Measurements from ENCODE around the gene ZNF677.
A peak's percentile ranks its signal among the peaks of the same experiment; 100 is the strongest.

DNA sequence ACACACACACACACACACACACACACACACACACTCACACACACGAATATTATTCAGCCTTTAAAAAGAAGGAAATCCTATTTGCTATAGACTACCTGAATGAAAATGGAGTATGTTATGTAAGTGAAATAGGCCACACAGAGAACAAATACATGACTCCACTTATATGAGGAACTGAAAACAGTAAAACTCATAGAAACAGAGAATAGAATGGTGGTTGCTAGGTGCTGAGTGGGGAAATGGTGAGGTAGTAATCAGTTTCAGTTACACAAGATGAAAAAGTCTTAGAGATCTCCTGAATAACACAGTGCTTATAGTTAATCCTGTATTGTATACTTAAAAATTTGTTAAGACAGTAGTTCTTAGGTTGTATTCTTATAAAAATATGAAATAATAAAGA is 8.2 kb downstream of the ZNF677 start:
- TF ChIP-seq, protein P1, sequence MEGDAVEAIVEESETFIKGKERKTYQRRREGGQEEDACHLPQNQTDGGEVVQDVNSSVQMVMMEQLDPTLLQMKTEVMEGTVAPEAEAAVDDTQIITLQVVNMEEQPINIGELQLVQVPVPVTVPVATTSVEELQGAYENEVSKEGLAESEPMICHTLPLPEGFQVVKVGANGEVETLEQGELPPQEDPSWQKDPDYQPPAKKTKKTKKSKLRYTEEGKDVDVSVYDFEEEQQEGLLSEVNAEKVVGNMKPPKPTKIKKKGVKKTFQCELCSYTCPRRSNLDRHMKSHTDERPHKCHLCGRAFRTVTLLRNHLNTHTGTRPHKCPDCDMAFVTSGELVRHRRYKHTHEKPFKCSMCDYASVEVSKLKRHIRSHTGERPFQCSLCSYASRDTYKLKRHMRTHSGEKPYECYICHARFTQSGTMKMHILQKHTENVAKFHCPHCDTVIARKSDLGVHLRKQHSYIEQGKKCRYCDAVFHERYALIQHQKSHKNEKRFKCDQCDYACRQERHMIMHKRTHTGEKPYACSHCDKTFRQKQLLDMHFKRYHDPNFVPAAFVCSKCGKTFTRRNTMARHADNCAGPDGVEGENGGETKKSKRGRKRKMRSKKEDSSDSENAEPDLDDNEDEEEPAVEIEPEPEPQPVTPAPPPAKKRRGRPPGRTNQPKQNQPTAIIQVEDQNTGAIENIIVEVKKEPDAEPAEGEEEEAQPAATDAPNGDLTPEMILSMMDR (IDR thresholded peaks at IDR 0.05 in 2 of 3, conservative IDR thresholded peaks at IDR 0.05 in 1 of 3; ENCODE audit: control insufficient read depth in 2 of 3, extremely low read depth in 1 of 3, insufficient read depth in 1 of 3, low read depth in 3 of 3, low read length in 3 of 3): no peak
- TF ChIP-seq, protein P2, sequence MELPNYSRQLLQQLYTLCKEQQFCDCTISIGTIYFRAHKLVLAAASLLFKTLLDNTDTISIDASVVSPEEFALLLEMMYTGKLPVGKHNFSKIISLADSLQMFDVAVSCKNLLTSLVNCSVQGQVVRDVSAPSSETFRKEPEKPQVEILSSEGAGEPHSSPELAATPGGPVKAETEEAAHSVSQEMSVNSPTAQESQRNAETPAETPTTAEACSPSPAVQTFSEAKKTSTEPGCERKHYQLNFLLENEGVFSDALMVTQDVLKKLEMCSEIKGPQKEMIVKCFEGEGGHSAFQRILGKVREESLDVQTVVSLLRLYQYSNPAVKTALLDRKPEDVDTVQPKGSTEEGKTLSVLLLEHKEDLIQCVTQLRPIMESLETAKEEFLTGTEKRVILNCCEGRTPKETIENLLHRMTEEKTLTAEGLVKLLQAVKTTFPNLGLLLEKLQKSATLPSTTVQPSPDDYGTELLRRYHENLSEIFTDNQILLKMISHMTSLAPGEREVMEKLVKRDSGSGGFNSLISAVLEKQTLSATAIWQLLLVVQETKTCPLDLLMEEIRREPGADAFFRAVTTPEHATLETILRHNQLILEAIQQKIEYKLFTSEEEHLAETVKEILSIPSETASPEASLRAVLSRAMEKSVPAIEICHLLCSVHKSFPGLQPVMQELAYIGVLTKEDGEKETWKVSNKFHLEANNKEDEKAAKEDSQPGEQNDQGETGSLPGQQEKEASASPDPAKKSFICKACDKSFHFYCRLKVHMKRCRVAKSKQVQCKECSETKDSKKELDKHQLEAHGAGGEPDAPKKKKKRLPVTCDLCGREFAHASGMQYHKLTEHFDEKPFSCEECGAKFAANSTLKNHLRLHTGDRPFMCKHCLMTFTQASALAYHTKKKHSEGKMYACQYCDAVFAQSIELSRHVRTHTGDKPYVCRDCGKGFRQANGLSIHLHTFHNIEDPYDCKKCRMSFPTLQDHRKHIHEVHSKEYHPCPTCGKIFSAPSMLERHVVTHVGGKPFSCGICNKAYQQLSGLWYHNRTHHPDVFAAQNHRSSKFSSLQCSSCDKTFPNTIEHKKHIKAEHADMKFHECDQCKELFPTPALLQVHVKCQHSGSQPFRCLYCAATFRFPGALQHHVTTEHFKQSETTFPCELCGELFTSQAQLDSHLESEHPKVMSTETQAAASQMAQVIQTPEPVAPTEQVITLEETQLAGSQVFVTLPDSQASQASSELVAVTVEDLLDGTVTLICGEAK (IDR thresholded peaks at IDR 0.05; ENCODE audit: borderline replicate concordance): no peak
- TF ChIP-seq, protein P3, sequence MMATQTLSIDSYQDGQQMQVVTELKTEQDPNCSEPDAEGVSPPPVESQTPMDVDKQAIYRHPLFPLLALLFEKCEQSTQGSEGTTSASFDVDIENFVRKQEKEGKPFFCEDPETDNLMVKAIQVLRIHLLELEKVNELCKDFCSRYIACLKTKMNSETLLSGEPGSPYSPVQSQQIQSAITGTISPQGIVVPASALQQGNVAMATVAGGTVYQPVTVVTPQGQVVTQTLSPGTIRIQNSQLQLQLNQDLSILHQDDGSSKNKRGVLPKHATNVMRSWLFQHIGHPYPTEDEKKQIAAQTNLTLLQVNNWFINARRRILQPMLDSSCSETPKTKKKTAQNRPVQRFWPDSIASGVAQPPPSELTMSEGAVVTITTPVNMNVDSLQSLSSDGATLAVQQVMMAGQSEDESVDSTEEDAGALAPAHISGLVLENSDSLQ (IDR thresholded peaks at IDR 0.05): no peak
- no peak for TF ChIP-seq ZNF274 (IDR thresholded peaks at IDR 0.05; ENCODE audit: insufficient read depth, insufficient read length)
- no peak for TF ChIP-seq EZH2 (IDR thresholded peaks at IDR 0.05; ENCODE audit: borderline replicate concordance, control insufficient read depth, low read depth, low read length)
- TF ChIP-seq CBX5 (IDR thresholded peaks at IDR 0.05; ENCODE audit: low read depth): no peak
- no peak for TF ChIP-seq HCFC1 (IDR thresholded peaks at IDR 0.05; ENCODE audit: low read length)
- no peak for TF ChIP-seq EP300 (IDR thresholded peaks at IDR 0.05; ENCODE audit: borderline replicate concordance in 1 of 2, control insufficient read depth in 1 of 2, low read depth in 2 of 2, low read length in 2 of 2)
- TF ChIP-seq, protein P4, sequence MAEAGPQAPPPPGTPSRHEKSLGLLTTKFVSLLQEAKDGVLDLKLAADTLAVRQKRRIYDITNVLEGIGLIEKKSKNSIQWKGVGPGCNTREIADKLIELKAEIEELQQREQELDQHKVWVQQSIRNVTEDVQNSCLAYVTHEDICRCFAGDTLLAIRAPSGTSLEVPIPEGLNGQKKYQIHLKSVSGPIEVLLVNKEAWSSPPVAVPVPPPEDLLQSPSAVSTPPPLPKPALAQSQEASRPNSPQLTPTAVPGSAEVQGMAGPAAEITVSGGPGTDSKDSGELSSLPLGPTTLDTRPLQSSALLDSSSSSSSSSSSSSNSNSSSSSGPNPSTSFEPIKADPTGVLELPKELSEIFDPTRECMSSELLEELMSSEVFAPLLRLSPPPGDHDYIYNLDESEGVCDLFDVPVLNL (IDR thresholded peaks at IDR 0.05; ENCODE audit: low read depth, low read length): no peak
- TF ChIP-seq FOXK2 (IDR thresholded peaks at IDR 0.05): no peak
- TF ChIP-seq YBX1 (IDR thresholded peaks at IDR 0.05): no peak
- TF ChIP-seq SPI1 (IDR thresholded peaks at IDR 0.05; ENCODE audit: borderline replicate concordance, insufficient read depth, low read depth, low read length): peak; percentile 76; the same call in 1 of the 2 replicates
- no peak for TF ChIP-seq ESRRA (IDR thresholded peaks at IDR 0.05; ENCODE audit: low read length)
- no peak for TF ChIP-seq YY1 (IDR thresholded peaks at IDR 0.05; ENCODE audit: low read depth, low read length)
